Neural crest cell (in vitro differentiated cells): ENCODE results near the gene GRIPAP1. TPM values are rescaled to one million over a fixed set of nuclear protein-coding genes. Genes with fewer than 3 reads are reported as not detected.

Experiments used
- DNase-seq: peaks from one replicate; pipeline ENCODE4 v3.0.0; 2021; ENCODE audit warnings: low read depth, mixed read lengths, low spot score
- H3K27ac Mint-ChIP-seq: one replicate; pipeline ENCODE4 v1.8.0; 2021; ENCODE audit warnings: mild to moderate bottlenecking, mixed read lengths; ENCODE audit not compliant: unreplicated experiment
- H3K27me3 Mint-ChIP-seq: 2 replicates; pipeline ENCODE4 v1.8.0; 2021; ENCODE audit warnings: low read depth, mild to moderate bottlenecking, mixed read lengths
- H3K36me3 Mint-ChIP-seq: 2 replicates; pipeline ENCODE4 v1.8.0; 2021; ENCODE audit warnings: low read depth, mild to moderate bottlenecking, mixed read lengths
- H3K4me1 Mint-ChIP-seq: 2 replicates; pipeline ENCODE4 v1.8.0; 2021; ENCODE audit warnings: mixed read lengths
- H3K4me3 Mint-ChIP-seq: one replicate; pipeline ENCODE4 v1.8.0; 2021; ENCODE audit warnings: mild to moderate bottlenecking, mixed read lengths
- H3K9me3 Mint-ChIP-seq: 2 replicates; pipeline ENCODE4 v1.8.0; 2021; ENCODE audit warnings: mixed read lengths
- CTCF ChIP-seq: fragments of 200-600 bp; sonication (generic); conservative IDR thresholded peaks from 2 replicates; pipeline ENCODE4 v1.5.0; 2021; ENCODE audit warnings: antibody characterized with exemption, mild to moderate bottlenecking
- total RNA-seq: library from RNA; stranded (reverse); gene quantifications from 2 replicates; pipeline ENCODE4 v1.2.1, GENCODE V29; 2021

Gene GRIPAP1
- total RNA-seq, 1 donor from 2014 or later, result 63.2 TPM

- Mint-ChIP-seq H3K4me1 (no peaks in the 10 kb centered on the region), H3K4me3 (no peak overlapping the region), H3K9me3 (no peaks in the 10 kb centered on the region), H3K27ac (no peak overlapping the region), H3K27me3 (no peaks in the 10 kb centered on the region), H3K36me3 (peaks cover 11% of the 10 kb centered on the region)
- DNase-seq, result no peak
- TF ChIP-seq CTCF, result no peak
These were observed 27.8 kb upstream of the GRIPAP1 start for GRCh38 chrX:49029876-49030275.

GRCh38 chrX:49019599-49020249, 17.7 kb upstream of the GRIPAP1 start:
- DNase-seq, result no peak
- Mint-ChIP-seq H3K27ac (no peak overlapping the region), H3K4me1 (no peaks in the 10 kb centered on the region)

DNA sequence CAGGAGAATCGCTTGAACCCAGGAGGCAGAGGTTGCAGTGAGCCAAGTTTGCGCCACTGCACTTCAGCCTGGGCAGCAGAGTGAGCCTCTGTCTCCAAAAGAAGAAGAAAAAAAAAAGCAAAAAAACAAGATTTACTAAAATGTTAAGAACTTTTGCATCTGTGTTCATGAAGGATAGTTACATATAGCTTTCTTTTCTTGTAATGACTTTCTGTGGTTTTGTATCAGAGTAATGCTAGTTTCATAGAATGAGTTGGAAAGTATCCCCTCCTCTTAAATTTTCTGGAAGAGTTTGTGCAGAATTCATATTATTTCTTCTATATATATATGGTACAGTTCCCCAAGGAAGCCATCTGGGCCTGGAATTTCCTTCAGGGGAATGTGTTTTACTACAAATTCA, 17.0 kb upstream of the GRIPAP1 start:
- H3K4me3 Mint-ChIP-seq, result no peak overlapping the region
- no peak overlapping the region for H3K27ac Mint-ChIP-seq
- H3K4me1 Mint-ChIP-seq, result no peaks in the 10 kb centered on the region
- no peaks in the 10 kb centered on the region for H3K9me3 Mint-ChIP-seq
- DNase-seq, result no peak
- TF ChIP-seq CTCF, result no peak
- no peaks in the 10 kb centered on the region for H3K36me3 Mint-ChIP-seq
- H3K27me3 Mint-ChIP-seq, result no peaks in the 10 kb centered on the region

More at GRCh38 chrX:49019599-49020249, 17.7 kb upstream of the GRIPAP1 start:
- no peaks in the 10 kb centered on the region for H3K9me3 Mint-ChIP-seq
- H3K4me3 Mint-ChIP-seq, result no peak overlapping the region
- H3K27me3 Mint-ChIP-seq, result no peaks in the 10 kb centered on the region
- H3K36me3 Mint-ChIP-seq, result peaks cover 5% of the 10 kb centered on the region
- no peak for TF ChIP-seq CTCF

DNA sequence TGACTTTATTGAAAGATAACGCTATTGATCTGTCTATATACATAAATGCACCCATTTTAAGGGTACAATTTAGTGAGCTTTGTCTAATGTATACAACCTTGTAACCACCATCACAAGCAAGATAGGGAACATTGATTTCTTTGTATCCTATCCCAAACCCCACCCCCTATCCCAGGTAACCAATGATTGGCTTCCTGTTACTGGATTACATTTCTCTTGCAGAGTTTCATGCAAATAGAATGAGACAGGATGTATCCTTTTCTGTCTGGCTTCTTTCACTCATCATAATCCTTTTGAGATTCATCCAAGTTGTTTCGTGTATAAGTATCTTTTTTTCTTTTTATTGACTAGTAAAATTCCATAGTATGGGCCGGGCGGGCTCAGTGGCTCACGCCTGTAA, 1.6 kb upstream of the GRIPAP1 start:
- no peak for TF ChIP-seq CTCF
- H3K4me1 Mint-ChIP-seq, result peaks cover 20% of the 10 kb centered on the region
- H3K9me3 Mint-ChIP-seq, result peaks cover 5% of the 10 kb centered on the region
- H3K4me3 Mint-ChIP-seq, result peak overlapping the region; percentile 82
- no peak overlapping the region for H3K27ac Mint-ChIP-seq
- no peaks in the 10 kb centered on the region for H3K27me3 Mint-ChIP-seq
- no peak for DNase-seq
- peaks cover under 1% of the 10 kb centered on the region for H3K36me3 Mint-ChIP-seq

DNA sequence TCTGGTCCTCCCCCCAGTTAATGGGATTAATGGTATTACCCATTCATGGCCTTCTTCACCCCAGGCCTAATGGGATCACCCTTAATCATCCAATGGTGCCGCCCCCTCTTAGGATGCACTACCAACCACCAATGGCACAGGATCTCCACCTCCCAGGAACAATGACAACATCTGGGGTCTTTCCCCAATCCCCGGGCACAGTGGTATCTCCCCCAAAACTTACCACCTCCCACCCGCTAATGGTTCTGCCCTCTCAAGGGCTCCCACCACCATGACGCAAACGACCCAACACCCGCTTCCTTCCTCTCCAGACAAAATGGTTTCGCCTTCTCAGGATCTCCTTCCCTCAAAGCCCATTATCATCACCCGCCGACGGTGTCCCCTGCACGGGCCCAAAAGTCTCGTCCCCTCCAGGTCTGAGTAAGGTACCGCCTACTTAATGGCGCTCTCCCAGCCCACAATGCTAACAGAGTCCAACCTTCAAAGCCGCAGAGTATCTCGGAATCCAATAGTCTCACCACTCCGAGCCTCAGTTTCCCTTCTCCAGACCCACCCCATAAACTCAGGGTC, 458 bp downstream of the GRIPAP1 start:
- peak overlapping the region; percentile 99 for H3K27ac Mint-ChIP-seq
- peak overlapping the region; percentile 99 for H3K4me3 Mint-ChIP-seq
- H3K27me3 Mint-ChIP-seq, result no peaks in the 10 kb centered on the region
- H3K4me1 Mint-ChIP-seq, result peaks cover 23% of the 10 kb centered on the region
- TF ChIP-seq CTCF, result no peak
- H3K9me3 Mint-ChIP-seq, result peaks cover 5% of the 10 kb centered on the region
- DNase-seq, result peak; percentile 5
- peaks cover 12% of the 10 kb centered on the region for H3K36me3 Mint-ChIP-seq
